Measurements from ENCODE around the gene CYFIP2.
"Not testable (repeated sequence)": the region's sequence is repeated elsewhere in the genome, so short reads cannot be mapped to it uniquely, and the experiment has no call there.

The CYFIP2 gene

GRCh38 chr5:157265714-157266285 lies at the start of gene CYFIP2:
CYFIP2 (plus strand) TSS chr5:157266123; CDS start chr5:157285362, 19,239 bp downstream.
- peak; percentile 73 for DNase-seq

DNA sequence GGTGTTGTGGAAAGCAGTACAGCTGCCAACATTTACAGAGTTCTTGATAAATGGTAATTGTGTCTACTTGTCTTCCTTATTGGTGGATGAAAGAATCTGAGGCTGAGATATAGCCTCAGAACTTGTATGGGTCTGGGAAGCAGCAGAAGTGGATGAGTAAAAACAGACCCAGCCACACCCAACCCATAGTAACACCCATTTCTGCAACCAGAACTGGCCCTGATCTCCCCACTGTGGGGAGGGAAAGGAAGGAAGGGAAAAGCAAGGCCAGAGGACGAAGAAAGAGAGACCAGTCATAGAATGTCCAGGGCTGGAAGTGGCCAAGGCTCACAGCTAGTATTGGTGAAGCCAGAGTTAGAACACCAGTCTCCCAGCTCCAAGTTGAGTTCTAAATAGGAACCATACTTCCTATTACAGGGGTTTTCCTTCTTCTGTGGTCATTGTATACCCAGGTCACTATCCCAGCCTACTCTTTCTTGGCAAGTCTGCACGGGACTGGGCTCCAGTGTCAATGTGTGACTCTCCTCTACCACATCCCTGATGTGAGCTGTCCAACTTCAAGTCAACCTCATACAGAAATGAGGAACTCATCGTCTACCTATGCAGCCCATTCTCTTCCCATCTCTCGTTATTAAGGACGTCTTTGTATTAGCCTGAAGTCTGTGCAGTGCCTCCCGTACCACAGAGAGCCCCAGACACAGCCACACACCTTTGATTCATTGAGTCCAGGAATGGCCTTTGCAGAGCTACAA lies 49.4 kb upstream of the CYFIP2 start:
- DNase-seq, result no peak

DNA sequence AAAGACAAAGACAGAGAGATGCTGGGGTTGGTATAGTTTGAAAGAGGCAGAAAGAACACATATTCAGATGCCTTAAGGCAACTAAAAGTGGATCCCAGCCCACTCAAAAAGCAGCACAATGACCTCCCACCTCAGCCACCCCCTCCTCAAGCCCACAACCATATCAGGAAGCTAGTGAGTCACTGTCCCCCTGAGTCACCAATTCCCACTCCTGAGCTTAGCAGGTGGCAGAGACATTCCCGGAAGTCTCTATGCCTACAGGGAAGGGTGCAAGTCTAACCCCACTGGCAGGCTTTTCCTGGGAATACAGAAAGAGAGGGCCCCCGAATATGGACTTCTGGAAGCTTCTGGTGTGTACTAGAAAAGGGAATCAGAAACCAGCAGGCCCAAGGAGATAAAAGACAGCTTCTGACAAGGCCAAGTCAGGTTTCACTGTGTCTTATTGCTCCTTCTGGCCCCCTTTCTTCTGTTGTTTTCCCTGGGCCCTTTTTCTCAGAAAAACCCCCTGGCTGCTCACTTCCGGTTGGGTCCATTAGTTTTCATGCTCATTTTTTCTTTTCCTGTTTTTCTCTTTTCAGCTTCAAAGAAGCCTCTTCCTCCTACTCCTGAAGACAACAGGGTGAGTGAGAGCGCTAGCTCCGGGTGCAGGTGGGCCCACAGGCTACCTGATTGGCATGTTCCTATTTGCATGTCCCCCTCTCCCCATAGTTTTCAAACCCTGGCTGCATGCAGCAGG lies 48.5 kb upstream of the CYFIP2 start:
- peak; percentile 34 for DNase-seq

DNA sequence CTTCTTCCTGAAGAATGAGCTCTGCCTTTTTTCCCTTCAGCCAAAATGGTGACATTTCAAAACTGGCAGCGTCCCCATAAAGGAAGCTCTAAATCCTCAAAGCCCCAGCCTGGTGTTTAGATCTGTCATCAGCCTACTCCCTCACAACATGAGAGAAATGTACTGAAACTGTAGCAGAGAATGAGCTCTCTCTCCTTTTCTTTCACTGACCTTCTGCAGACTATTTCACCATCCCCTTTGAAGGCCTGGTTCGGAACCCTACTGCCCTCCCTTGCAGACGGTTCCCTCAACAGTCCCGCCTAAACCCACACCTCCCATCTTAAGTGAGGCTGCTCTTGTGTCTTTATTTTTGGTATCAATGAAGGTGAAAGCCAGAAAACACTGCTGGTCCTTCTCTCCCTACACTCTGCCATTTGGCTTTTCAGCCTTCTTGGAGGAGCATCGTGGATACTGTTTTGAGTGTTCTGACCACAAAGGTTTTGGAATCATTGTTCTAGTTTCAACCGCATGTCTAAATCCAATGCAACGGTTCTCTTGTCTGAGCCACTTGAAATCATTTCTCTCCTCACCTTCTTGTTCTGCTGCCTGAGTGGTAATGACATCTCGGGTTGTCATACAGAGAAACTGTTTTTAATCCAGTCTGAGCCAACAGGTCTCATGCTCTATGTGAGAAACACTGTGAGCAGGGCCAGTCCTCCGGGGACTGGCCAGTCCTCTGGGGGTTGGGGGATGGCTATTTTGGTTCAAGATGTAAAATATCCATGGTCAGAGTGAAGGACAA lies 46.2 kb upstream of the CYFIP2 start:
- no peak for DNase-seq

GRCh38 chr5:157221959-157222358 lies 44.0 kb upstream of the CYFIP2 start:
- DNase-seq, result no peak

- DNase-seq, result peak; percentile 43
These were observed 43.3 kb upstream of the CYFIP2 start for GRCh38 chr5:157222506-157223230.

- DNase-seq, result no peak
These were observed 40.2 kb upstream of the CYFIP2 start for GRCh38 chr5:157225469-157226422.

GRCh38 chr5:157230610-157231009 lies 35.3 kb upstream of the CYFIP2 start:
- no peak for DNase-seq

DNA sequence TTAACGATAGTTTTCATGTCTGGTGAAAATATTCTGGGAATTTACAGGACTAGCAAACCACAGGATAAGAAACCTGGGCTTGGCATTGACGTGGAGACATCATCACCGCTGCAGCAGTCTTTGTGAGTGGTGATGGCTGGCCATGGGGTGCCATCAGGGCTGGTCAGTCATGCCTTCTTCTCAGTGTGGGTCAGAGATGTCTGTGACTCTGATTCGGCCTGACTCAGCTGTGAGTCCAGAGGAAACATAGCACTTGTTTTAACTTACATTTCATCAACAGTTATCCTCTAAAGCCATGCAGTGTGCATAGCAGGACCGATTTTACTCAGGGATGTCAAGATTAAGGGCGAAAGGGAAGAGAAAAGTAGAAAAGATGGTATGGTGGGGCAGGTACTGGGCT lies 33.2 kb upstream of the CYFIP2 start:
- no peak for DNase-seq

DNA sequence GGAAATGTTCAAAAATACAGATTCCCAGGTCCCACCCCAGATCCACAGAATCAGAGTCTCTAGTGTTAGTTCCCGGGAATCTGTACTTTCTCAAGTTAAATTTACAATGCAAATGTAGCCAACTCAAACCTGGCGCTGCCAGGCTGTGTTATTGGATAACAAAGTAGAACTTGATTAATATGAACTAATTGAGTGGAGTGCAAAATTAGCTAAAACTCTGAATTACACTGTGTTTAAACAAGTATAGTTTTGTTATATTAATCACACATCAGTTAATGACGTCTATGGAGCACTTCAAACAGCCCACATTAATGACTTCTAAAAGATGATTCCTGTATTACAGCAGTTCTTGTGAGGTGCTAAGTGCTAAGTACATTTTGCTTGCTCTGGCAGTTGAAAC lies 32.4 kb upstream of the CYFIP2 start:
- no peak for DNase-seq

GRCh38 chr5:157236423-157236822 lies 29.5 kb upstream of the CYFIP2 start:
- no peak for DNase-seq

DNA sequence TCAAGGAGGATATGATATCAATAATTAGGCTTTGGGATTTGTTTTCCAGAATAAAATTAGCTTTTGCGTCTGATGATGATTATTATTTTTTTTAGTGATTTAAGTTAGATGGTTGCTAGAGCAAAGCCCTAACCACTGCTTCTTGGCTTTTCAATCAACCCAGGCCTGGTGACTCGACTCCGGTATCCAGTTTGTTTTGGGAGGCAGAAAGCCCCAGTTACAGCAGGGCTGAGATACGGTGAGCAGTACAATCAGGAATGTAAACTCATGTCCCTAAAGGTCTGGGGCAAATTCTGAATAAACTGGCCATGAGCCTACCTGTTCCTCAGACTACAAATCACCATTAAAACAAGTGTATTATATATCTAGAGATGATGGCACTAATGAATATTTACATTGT lies 24.4 kb upstream of the CYFIP2 start:
- no peak for DNase-seq

GRCh38 chr5:157244704-157245103 lies 21.2 kb upstream of the CYFIP2 start:
- not testable (repeated sequence) for DNase-seq

- DNase-seq, result no peak
These were observed 20.4 kb upstream of the CYFIP2 start for GRCh38 chr5:157245476-157245875.

DNA sequence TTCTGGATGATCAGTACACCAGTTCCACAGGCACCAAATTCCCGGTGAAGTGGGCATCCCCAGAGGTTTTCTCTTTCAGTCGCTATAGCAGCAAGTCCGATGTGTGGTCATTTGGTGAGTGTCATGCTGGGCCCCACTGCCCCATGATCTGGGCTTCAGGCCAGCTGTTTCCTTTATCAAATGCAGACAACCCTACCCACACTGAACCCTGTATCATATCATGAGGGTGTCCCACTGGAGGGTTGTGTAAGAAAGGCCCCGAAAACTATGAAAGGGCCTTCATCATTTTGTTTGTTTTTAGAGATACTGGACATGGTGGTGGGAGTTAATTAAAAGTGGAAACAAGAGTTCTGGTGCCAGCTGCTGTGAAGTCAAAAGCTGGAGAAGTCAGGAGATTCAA lies 20.0 kb upstream of the CYFIP2 start:
- no peak for DNase-seq

DNA sequence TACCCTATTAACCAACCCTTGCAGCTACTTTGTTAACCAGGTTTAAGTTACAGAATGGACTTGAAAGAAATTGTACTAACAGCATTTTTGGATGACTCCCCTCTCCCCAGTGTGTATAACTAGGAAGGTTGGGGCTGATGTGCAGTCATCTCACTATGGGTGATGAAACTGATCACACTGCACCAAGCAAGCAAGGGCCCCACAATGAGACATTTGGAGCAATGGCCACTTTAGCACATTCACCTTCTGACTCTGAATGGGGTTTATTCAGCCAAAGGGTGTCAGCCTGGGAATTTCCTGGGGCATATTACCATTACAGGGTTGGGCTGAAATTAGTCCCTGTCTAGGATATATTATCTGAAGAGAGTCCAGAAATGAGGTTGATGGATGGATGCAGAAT lies 18.7 kb upstream of the CYFIP2 start:
- no peak for DNase-seq

DNA sequence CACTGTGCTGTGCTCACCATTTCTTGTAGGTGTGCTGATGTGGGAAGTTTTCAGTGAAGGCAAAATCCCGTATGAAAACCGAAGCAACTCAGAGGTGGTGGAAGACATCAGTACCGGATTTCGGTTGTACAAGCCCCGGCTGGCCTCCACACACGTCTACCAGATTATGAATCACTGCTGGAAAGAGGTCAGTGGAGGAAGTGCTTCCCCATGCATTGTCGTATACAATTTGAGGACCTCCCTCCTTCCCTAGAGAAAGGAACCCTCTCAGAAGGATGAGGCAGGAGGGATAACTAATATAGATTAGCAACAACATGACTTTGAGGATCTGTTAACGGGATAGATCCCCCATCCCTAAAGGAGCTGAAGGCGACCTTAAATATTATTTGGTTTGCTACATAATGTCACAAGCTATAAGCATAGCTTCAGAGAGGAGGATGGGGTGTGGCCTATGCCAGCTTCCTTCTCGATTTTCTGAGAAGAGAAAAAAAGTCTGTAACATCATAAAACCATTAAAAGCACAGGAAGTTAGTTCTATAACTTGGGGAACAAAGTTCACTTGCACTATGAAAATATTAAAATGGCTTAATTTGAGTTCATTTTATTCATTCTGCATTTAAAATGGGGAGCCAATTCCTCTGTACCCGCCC lies 17.0 kb upstream of the CYFIP2 start:
- no peak for DNase-seq

DNA sequence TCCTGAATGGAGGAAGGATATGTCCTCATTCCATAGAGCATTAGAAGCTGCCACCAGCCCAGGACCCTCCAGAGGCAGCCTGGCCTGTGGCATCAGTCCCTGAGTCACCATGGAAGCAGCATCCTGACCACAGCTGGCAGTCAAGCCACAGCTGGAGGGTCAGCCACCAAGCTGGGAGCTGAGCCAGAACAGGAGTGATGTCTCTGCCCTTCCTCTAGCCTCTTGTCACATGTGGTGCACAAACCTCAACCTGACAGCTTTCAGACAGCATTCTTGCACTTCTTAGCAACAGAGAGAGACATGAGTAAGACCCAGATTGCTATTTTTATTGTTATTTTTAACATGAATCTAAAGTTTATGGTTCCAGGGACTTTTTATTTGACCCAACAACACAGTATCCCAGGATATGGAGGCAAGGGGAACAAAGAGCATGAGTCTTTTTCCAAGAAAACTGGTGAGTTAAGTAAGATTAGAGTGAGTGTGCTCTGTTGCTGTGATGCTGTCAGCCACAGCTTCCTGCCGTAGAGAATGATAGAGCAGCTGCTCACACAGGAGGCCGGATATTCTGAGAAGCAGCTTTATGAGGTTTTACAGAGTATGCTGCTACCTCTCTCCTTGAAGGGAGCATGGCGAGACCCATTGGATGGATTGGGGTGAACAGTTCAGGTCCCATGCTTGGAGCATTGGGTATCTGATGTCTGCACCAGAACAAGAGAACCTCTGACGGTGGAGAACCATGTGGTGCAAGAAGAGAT lies 13.0 kb upstream of the CYFIP2 start:
- DNase-seq, result no peak

DNA sequence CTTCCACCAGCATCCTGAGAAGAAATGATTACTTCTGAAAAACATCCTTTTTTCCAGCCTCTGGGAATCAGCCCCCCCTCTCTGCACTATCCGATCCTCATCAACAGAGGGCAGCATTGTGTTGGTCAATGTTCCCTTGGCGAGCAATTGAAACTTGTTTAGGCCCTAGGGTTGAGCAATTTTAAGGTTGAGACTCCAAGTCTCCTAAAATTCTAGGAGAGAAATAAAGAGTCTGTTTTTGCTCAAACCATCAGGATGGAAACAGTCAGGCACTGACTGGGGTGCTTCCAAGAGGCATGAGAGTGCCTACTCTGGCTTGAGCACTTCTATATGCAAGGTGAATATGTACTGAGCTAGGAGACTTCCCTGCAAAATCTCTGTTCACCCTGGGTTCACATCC lies 12.4 kb upstream of the CYFIP2 start:
- no peak for DNase-seq

DNA sequence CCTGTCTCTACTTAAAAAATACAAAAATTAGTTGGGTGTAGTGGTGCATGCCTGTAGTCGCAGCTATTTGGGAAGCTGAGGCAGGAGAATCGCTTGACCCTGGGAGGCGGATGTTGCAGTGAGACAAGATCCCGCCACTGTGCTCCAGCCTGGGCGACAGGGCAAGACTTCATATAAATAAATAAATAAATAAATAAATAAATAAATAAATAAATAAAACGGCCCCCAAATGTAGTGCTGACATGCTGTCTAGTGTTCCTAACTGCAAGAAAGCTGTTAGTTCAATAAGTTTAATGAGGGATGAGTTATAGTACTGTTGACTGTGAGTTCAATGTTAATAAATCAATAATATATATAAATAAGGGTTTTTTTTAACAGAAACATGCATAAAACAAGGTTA lies 7.5 kb upstream of the CYFIP2 start:
- no peak for DNase-seq
